Activated CD8-positive, alpha-beta memory T cell treated with anti-CD3 and anti-CD28 coated beads, Interleukin-2, amount 50 U/mL, for 1 hour (primary cell): Measurements from ENCODE around the gene TBC1D1.

ENCODE experiments used
- DNase-seq: peaks from one replicate; pipeline ENCODE4 v3.0.0-alpha.2; 2020; ENCODE audit errors: extremely low read depth

Gene TBC1D1

DNA sequence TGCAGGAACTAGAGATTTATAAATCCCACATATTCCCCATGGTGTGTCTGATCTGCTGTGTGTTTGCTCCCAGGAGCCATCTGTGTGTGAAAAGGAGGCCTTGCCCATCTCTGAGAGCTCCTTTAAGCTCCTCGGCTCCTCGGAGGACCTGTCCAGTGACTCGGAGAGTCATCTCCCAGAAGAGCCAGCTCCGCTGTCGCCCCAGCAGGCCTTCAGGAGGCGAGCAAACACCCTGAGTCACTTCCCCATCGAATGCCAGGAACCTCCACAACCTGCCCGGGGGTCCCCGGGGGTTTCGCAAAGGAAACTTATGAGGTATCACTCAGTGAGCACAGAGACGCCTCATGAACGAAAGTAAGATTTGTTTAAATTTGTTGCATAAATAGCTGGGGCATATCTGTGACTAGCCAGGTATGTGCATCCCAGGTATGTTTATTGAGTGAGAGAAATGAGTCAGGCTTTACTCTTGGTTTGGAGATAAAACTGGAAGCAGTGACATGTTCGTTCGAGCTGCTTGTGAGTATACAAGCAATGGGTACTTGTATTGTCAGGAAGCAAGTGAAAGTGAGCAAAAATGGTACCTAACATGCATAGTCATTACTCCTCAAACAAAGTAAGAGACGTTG, 158.8 kb downstream of the TBC1D1 start:
- DNase-seq, result no peak

DNA sequence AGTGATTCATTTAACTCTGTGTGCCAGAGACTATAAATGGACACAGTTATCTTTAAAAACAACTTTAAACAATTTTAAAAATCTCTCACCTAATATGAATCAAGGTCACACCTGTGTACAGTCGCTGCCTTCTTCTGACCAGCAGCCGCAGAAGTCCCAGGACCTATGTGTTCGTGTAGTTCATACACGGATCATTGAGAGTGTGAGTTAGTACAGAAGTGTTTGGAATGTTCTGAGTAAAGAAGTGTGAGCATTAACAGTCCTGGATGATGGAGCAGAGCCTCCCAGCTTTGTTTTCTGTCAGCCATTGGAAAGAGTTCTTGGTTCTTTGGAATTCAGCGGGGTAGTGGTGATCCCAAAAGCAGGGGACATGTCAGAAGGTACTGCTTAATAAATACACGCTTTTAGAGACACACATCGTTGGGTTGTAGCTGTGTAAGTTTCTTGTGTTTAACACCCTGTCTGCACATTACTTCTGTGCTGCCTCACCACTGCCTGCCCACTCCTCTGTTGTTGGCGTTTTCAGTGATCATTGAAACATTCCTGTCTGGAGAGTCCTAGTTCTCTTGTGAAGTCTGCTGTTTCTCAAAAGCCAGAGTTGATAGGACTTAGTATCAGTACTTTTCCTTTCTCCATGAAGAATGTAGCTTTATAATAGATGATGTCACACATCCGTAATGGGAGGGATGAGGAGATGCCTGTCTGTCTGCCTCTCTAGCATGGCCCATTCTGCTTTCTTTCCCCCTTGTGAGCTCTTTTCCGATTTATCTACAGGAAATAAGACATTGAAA, 159.9 kb downstream of the TBC1D1 start:
- DNase-seq, result no peak

DNA sequence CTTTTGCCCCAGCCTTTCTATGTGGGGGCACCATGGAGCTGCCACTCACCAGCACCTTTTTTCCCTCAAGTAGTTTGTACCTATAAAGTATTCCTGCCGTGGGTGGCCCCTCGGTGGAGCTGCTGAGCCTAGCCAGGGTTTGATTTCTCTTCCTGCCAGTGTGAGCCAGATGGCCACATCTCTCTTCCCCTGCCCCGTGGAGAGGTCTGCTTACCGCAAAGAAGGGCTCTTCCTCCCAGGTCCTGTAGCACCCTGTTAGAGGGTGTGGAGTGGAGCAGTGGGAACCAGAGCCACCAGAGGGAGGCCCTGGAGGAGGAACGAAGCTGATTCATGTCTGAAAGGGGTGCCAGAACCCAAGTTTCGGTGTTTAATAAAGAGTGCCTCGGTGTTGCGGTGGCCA, 164.7 kb downstream of the TBC1D1 start:
- no peak for DNase-seq

- no peak for DNase-seq
Measured at GRCh38 chr4:38056011-38056685, 165.3 kb downstream of the TBC1D1 start.

DNA sequence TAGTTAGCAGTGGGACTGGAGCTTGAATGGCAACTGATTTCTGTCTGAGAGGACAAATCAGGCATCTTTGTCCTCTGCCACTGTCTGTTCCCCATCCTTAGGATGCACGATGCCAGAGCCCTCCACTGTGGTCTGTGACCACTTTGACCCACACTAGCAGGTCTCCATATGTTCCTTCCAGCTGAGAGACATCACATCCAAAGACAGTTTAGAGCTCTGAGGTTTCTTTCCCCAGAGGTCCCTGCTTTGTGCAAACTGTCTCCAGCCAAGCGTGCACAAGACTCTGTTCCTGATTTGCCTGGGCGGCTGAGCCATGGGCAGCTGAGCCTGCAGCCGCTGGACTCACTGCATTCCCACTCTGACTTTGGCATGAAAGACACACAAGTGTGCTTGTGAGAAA, 167.3 kb downstream of the TBC1D1 start:
- no peak for DNase-seq

GRCh38 chr4:38060829-38061431, 170.0 kb downstream of the TBC1D1 start:
- no peak for DNase-seq

DNA sequence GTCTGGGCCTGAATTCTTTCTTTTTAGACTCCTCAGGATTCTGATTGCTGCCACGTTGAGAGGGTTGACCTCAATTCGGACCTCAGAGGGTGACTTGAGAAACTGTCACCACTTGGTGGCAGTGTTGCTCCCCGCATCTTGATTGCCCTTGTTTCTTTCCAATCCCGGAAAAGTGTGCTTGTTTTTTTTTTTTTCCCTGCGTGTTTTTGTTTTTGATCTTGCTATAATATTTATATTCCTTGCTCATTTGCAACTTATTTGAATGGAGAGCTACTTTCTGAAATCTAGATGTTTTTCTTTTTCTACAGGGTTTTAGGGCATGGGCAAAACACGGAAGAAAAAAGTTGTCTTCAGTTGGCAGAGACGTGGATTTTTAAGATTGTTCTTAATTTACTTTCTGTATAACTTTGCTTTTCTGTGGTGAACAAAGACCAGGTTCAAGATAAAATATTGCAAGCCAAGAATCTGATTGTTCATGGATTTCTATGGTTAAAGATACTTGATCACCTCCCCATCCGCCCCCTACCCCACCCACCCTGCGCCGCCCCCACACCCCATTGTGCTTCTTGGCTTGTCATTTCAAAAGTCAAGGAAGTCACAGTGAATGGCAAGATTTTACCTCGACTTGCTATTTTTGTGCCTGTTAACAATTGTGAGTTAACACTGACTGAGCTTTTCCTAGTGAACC, 171.3 kb downstream of the TBC1D1 start:
- peak; percentile 8 for DNase-seq

DNA sequence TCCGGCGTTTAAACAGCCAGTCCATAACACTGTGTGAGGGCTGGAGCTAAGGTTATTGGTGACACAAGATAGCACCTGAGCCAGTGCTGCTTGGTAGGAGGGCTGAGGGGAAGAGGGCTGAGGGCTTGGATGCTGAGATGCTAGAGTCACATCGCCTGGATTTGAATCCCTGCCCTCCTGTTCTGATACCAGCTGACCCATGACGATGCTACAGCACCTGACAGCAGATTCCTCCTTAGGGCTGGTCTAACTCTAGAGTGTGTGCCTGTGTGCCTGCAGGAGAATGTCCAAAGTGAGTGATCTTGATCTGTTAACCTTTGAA, 171.9 kb downstream of the TBC1D1 start:
- DNase-seq, result no peak

GRCh38 chr4:38065176-38065575, 174.3 kb downstream of the TBC1D1 start:
- no peak for DNase-seq

GRCh38 chr4:38065900-38066299, 175.0 kb downstream of the TBC1D1 start:
- no peak for DNase-seq

- no peak for DNase-seq
Measured at GRCh38 chr4:38067499-38067898, 176.6 kb downstream of the TBC1D1 start.

- DNase-seq, result no peak
Measured at GRCh38 chr4:38068107-38068506, 177.2 kb downstream of the TBC1D1 start.

GRCh38 chr4:38069271-38069760, 178.4 kb downstream of the TBC1D1 start:
- DNase-seq, result no peak

- DNase-seq, result no peak
Measured at GRCh38 chr4:38071801-38072431, 181.0 kb downstream of the TBC1D1 start.

DNA sequence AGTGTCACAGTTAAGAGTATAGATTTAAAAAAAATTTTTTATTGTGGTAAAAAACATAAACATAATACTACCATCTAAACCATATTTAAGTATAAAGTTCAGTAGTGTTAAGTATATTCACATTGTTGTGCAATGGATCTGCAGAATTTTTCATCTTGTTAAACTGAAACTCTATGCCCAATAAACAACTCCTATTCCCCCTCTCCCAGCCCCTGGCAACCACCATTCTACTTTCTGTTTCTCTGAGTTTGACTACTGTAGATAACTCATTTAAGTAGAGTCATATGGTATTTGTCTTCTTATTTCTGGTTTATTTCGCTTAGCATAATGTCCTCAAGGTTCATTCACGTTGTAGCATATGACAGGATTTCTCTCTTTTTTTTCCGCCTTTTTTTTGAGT, 181.7 kb downstream of the TBC1D1 start:
- DNase-seq, result no peak

- DNase-seq, result no peak
Measured at GRCh38 chr4:38073596-38074234, 182.8 kb downstream of the TBC1D1 start.

- DNase-seq, result no peak
Measured at GRCh38 chr4:38075370-38076152, 184.7 kb downstream of the TBC1D1 start.

DNA sequence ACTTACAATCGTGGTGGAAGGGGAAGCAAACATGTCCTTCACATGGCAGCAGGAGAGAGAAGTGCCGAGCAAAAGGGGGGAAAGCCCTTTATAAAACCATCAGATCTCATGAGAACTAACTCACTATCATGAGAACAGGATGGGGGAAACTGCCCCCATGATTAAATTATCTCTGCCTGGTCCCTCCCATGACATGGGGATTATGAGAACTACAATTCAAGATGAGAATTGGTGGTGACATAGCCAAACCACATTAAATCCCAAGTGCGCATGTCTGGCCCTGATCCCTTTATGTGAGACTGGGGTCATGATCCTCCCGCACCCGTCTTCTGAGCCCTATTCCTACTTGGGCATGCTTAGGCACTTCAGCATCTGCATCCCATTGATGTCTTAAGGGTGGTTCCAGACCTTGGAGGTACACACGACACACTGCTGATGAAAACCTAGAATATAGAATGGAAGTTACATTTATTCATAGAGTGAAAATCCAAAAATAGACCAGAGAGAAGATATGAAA, 185.3 kb downstream of the TBC1D1 start:
- DNase-seq, result no peak

DNA sequence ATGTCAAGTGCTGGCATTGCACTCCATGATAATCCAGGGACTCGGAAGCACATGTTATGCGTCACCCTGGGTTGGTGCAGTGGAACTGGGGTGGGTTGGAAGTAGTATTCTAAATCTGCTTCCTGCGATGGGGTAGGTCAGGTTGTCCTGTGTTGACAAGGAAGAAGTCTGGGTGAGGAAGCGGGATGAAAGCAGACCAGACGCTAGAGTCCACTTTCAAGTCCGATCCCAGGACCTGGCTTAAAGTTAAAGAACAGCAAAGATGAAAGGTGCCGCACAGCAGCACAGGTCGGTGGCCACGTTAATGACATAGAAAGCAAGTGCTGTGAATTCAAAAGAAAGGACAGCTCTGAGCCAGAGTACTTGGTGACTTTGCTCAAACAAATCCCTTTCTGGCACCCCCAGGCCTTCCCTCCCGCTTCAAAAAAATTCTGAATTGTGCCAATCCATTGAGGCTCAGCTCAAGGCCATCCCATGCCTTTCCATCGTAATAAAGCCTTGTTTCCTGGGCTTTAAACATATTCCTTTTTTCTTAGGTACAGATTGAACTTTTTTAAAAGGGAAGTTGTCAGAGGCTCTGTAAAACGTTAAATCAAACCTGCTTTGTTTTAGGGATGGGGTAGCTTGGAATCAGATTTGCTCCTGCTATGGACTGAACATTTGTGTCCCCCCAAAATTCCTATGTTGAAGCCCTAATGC, 187.1 kb downstream of the TBC1D1 start:
- DNase-seq, result no peak
